ENCODE results near the gene MLLT3. TPM values are rescaled to one million over a fixed set of nuclear protein-coding genes. Genes with fewer than 3 reads are reported as not detected.

The MLLT3 gene
- total and polyA plus RNA-seq, 10 donors = 2.8 to 15.2 (median 10.6) TPM

- intact Hi-C loops (cut with DNase I; ENCODE audit: low total_unique reads) = no loop called here
- no peaks in the 10 kb centered on the region for H3K36me3 ChIP-seq
- TF ChIP-seq, protein P1, sequence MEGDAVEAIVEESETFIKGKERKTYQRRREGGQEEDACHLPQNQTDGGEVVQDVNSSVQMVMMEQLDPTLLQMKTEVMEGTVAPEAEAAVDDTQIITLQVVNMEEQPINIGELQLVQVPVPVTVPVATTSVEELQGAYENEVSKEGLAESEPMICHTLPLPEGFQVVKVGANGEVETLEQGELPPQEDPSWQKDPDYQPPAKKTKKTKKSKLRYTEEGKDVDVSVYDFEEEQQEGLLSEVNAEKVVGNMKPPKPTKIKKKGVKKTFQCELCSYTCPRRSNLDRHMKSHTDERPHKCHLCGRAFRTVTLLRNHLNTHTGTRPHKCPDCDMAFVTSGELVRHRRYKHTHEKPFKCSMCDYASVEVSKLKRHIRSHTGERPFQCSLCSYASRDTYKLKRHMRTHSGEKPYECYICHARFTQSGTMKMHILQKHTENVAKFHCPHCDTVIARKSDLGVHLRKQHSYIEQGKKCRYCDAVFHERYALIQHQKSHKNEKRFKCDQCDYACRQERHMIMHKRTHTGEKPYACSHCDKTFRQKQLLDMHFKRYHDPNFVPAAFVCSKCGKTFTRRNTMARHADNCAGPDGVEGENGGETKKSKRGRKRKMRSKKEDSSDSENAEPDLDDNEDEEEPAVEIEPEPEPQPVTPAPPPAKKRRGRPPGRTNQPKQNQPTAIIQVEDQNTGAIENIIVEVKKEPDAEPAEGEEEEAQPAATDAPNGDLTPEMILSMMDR (IDR thresholded peaks at IDR 0.05 in 8 of 11, conservative IDR thresholded peaks at IDR 0.05 in 3 of 11) = peak in 8 of 11 experiments; percentile 5 to 46 (median 38)
- TF ChIP-seq POLR2A (IDR thresholded peaks at IDR 0.05) = no peak
- no peak overlapping the region for H3K4me3 ChIP-seq
- 68 to 85% (median 77%) methylated on average over 3 of the region's 3 CpGs for WGBS, 5 donors
- DNase-seq = no peak
- no peaks in the 10 kb centered on the region for H3K9me3 ChIP-seq
- no peaks in the 10 kb centered on the region for H3K27me3 ChIP-seq (replicated peaks in 1 of 7)
- H3K27ac ChIP-seq = no peak overlapping the region
- peaks cover 0 to 18% (median 4%) of the 10 kb centered on the region in 6 donors for H3K4me1 ChIP-seq
These were observed 10.5 kb downstream of the MLLT3 start for GRCh38 chr9:20611691-20612287.

DNA sequence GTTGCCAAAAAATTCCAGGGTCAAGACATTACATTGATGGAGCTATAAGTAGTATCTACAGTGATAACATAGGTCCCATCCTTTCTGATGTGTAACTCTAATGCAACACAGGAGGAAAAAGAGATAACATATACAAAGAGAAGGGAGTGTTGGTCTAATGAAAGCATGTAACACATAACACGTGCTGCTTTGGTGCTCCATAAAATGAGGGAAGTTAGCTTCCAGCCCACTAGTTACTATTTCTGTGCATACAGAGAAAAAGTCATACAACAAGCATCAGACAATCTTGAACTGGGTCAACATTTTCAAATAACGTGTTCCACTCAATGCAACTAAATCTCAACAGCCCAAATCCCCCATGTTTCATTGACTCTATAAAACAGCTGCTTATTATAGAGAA is 11.7 kb downstream of the MLLT3 start:
- intact Hi-C loops (cut with DNase I; ENCODE audit: low total_unique reads) = no loop called here
- Histone ChIP-seq H3K27me3 (replicated peaks in 1 of 7) (no peaks in the 10 kb centered on the region), H3K4me3 (no peak overlapping the region), H3K27ac (no peak overlapping the region), H3K4me1 (peaks cover 0 to 29% (median 10%) of the 10 kb centered on the region in 6 donors), H3K36me3 (no peaks in the 10 kb centered on the region), H3K9me3 (no peaks in the 10 kb centered on the region)
- 46 to 72% (median 64%) methylated on average over 2 of the region's 2 CpGs for whole genome bisulfite sequencing, 5 donors
- no peak for TF ChIP-seq POLR2A (IDR thresholded peaks at IDR 0.05)
- no peak for TF ChIP-seq POLR2AphosphoS5 (IDR thresholded peaks at IDR 0.05)
- TF ChIP-seq, protein P1 (IDR thresholded peaks at IDR 0.05 in 8 of 11, conservative IDR thresholded peaks at IDR 0.05 in 3 of 11) = no peak
- no peak for DNase-seq

- H3K4me3 ChIP-seq = no peak overlapping the region
- H3K27me3 ChIP-seq (replicated peaks in 1 of 7) = no peaks in the 10 kb centered on the region
- no peaks in the 10 kb centered on the region for H3K9me3 ChIP-seq
- intact Hi-C loops (cut with DNase I; ENCODE audit: low total_unique reads) = no loop called here
- TF ChIP-seq, protein P1 (IDR thresholded peaks at IDR 0.05 in 8 of 11, conservative IDR thresholded peaks at IDR 0.05 in 3 of 11) = no peak
- TF ChIP-seq POLR2AphosphoS5 (IDR thresholded peaks at IDR 0.05) (no peak), POLR2A (IDR thresholded peaks at IDR 0.05) (no peak)
- no peak for DNase-seq
- 72 to 82% (median 76%) methylated on average over 5 of the region's 5 CpGs for WGBS, 5 donors
- H3K27ac ChIP-seq = no peak overlapping the region
- peaks cover 0 to 49% (median 15%) of the 10 kb centered on the region in 6 donors for H3K4me1 ChIP-seq
- no peaks in the 10 kb centered on the region for H3K36me3 ChIP-seq
These were observed 13.7 kb downstream of the MLLT3 start for GRCh38 chr9:20608582-20608981.

GRCh38 chr9:20606652-20607051 is 15.6 kb downstream of the MLLT3 start:
- H3K4me1 ChIP-seq = peaks cover 2 to 57% (median 20%) of the 10 kb centered on the region in 6 donors
- 31 to 46% (median 38%) methylated on average over 2 of the region's 2 CpGs for WGBS, 5 donors
- no peak overlapping the region for H3K27ac ChIP-seq
- TF ChIP-seq, protein P1 (IDR thresholded peaks at IDR 0.05 in 8 of 11, conservative IDR thresholded peaks at IDR 0.05 in 3 of 11) = no peak
- no peak for TF ChIP-seq POLR2A (IDR thresholded peaks at IDR 0.05)
- no peak for TF ChIP-seq POLR2AphosphoS5 (IDR thresholded peaks at IDR 0.05)
- H3K9me3 ChIP-seq = no peaks in the 10 kb centered on the region
- no peaks in the 10 kb centered on the region for H3K36me3 ChIP-seq
- no peak overlapping the region for H3K4me3 ChIP-seq
- H3K27me3 ChIP-seq (replicated peaks in 1 of 7) = no peaks in the 10 kb centered on the region
- intact Hi-C loops (cut with DNase I; ENCODE audit: low total_unique reads) = no loop called here
- DNase-seq = no peak

Measured in spleen (tissue), 11 donors.